PC-3 (cell line): ENCODE data around the gene NDUFV3.

Experiments used
- CTCF ChIP-seq: fragments of 300-600 bp; sonication (generic); conservative IDR thresholded peaks from 2 replicates; pipeline ENCODE4 v1.5.1; 2017; ENCODE audit warnings: antibody characterized with exemption, low read depth, mild to moderate bottlenecking, low read length
- EZH2 ChIP-seq: fragments of 300-600 bp; sonication (generic); IDR thresholded peaks from one replicate; pipeline ENCODE4 v1.6.1; 2017; ENCODE audit warnings: antibody characterized with exemption, mild to moderate bottlenecking, low read length; ENCODE audit not compliant: unreplicated experiment

DNA sequence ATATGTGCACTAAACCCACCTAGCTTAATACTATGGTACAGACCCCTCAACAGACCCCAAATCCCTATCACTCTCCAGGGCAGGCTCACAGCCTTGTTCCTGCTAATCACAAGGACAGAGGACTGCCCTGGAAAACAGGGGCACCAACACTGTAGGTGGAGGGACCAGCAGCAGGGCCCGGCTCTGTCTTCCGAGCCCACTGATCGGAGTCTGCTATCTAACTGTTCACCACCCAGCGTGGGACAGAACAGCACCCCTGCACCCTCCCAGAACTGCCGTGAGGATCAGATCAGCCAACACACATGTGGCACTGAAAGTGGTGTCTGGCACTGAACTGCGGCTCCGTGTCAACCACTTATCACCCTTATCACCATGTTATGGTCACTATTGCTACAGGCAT, 20.0 kb upstream of the NDUFV3 start:
- no peak for TF ChIP-seq CTCF
- TF ChIP-seq EZH2 = no peak
